HepG2 (cell line): ENCODE measurements around the gene AMZ1. TPM values are rescaled to one million over a fixed set of nuclear protein-coding genes. Genes with fewer than 3 reads are reported as not detected.

Experiments
- ATAC-seq: fragments of 200-7000 bp; cut with Tn5 transposase; 3 replicates; pipeline ENCODE4 v1.9.1; 2020; ENCODE audit warnings: mild to moderate bottlenecking, moderate library complexity
- BruUV-seq: library from RNA; stranded (reverse); fragments of 400-500 nt; replicated peaks from 2 replicates; lab custom pipeline; 2021; lab: Mats Ljungman, UMichigan
- CTCF ChIA-PET: fragments of 300-600 bp; formaldehyde crosslinking; extraction: SDS; loops from one replicate; lab custom pipeline; 2021; ENCODE audit warnings: low total read pairs, inconsistent platforms, low intra/inter-chr PET ratio; lab: Yijun Ruan, JAX
- POLR2A ChIA-PET: fragments of 350-600 bp; sonication (Branson Sonifier 250); formaldehyde crosslinking; loops from one replicate; lab custom pipeline; 2020; ENCODE audit warnings: antibody characterized with exemption, inconsistent platforms; lab: Yijun Ruan, JAX
- DNase-seq: peaks from one replicate; pipeline ENCODE4 v3.0.0-alpha.2; 2015; ENCODE audit warnings: low spot score
- FAIRE-seq: peaks from 3 replicates; lab custom pipeline; 2011; peaks lifted over from hg19 to GRCh38; lab: Jason Lieb, UNC
- H2AFZ ChIP-seq: one replicate; pipeline ENCODE4 v1.6.1; 2011; ENCODE audit warnings: low read length, inconsistent platforms
- H3K27ac ChIP-seq: fragments of 300-600 bp; 3 replicates; pipeline ENCODE4 v1.8.0; 2011; ENCODE audit warnings: mixed run types, mild to moderate bottlenecking, mixed read lengths, low read length, inconsistent platforms; ENCODE audit not compliant: insufficient read depth; ENCODE audit errors: extremely low read length
- H3K27me3 ChIP-seq, 2 experiments: fragments of 200-600 bp in 1 of 2; 2 replicates in 1 of 2; 3 replicates in 1 of 2; pipeline versions ENCODE4 v1.6.0 to v1.8.0; 2011; ENCODE audit warnings: low read length in 2 of 2, mild to moderate bottlenecking in 2 of 2, moderate library complexity in 2 of 2, inconsistent platforms in 1 of 2; ENCODE audit not compliant: insufficient read depth in 2 of 2, control insufficient read depth in 1 of 2
- H3K36me3 ChIP-seq, 2 experiments: fragments of 200-600 bp in 1 of 2; replicated peaks in 1 of 2; 2 replicates in 1 of 2; 3 replicates in 1 of 2; pipeline versions ENCODE4 v1.5.1 to v1.8.0; 2011; ENCODE audit warnings: low read length in 2 of 2, inconsistent platforms in 1 of 2; ENCODE audit not compliant: insufficient read depth in 2 of 2, control insufficient read depth in 1 of 2
- H3K4me1 ChIP-seq: 2 replicates; pipeline ENCODE4 v1.5.1; 2012; ENCODE audit warnings: low read length, inconsistent platforms; ENCODE audit not compliant: insufficient read depth
- H3K4me2 ChIP-seq: 2 replicates; pipeline ENCODE4 v1.6.0; 2011; ENCODE audit warnings: low read depth, low read length, inconsistent platforms
- H3K4me3 ChIP-seq, 3 experiments: fragments of 200-600 bp in 1 of 3; sonication (generic), shearing (Covaris generic) in 1 of 3; replicated peaks in 1 of 3; 2 replicates each; pipeline ENCODE4 v1.5.1; 2011 to 2016; ENCODE audit warnings: low read length in 3 of 3, inconsistent platforms in 2 of 3, low read depth in 2 of 3, mild to moderate bottlenecking in 2 of 3, control low read depth in 1 of 3, mixed read lengths in 1 of 3; ENCODE audit not compliant: insufficient read depth in 1 of 3
- H3K79me2 ChIP-seq: one replicate; pipeline ENCODE4 v1.6.1; 2011; ENCODE audit warnings: low read length, inconsistent platforms; ENCODE audit not compliant: insufficient read depth
- H3K9ac ChIP-seq: 2 replicates; pipeline ENCODE4 v1.6.0; 2011; ENCODE audit warnings: mild to moderate bottlenecking, low read depth, low read length, inconsistent platforms; ENCODE audit not compliant: insufficient read depth
- H3K9me3 ChIP-seq: 2 replicates; pipeline ENCODE4 v1.5.1; 2012; ENCODE audit warnings: mild to moderate bottlenecking, low read length
- H4K20me1 ChIP-seq: 2 replicates; pipeline ENCODE4 v1.6.0; 2011; ENCODE audit warnings: inconsistent platforms, mild to moderate bottlenecking, low read length, moderate library complexity; ENCODE audit not compliant: insufficient read depth
- ETV5 ChIP-seq: IDR thresholded peaks from 2 replicates; pipeline ENCODE4 v1.6.1; 2018; ENCODE audit warnings: missing biosample characterization, missing genetic modification reagents, inconsistent platforms, borderline replicate concordance
- JUN ChIP-seq: sonication (generic); formaldehyde crosslinking; IDR thresholded peaks from 2 replicates; pipeline ENCODE4 v1.4.0; 2020; ENCODE audit warnings: mild to moderate bottlenecking, missing genetic modification reagents
- LBX2 ChIP-seq: sonication (generic); formaldehyde crosslinking; IDR thresholded peaks from 2 replicates; pipeline ENCODE4 v1.5.0; 2020; ENCODE audit warnings: missing genetic modification reagents, mild to moderate bottlenecking, borderline replicate concordance
- PAWR ChIP-seq: sonication (generic); formaldehyde crosslinking; IDR thresholded peaks from 2 replicates; pipeline ENCODE4 v1.4.0; 2020; ENCODE audit warnings: missing genetic modification reagents, mild to moderate bottlenecking, borderline replicate concordance
- RNF2 ChIP-seq: fragments of 450-650 bp; conservative IDR thresholded peaks from 2 replicates; pipeline ENCODE4 v1.6.1; 2016; ENCODE audit warnings: low read depth
- SNAPC2 ChIP-seq: sonication (generic); formaldehyde crosslinking; IDR thresholded peaks from 2 replicates; pipeline ENCODE4 v1.8.1; 2022; ENCODE audit warnings: mild to moderate bottlenecking, missing genetic modification reagents
- SOX13 ChIP-seq, 3 experiments: fragments of 450-650 bp in 1 of 3; sonication (generic) in 1 of 3; formaldehyde crosslinking in 1 of 3; IDR thresholded peaks in 2 of 3; conservative IDR thresholded peaks in 1 of 3; 2 replicates each; pipeline versions ENCODE4 v1.5.0 to v1.6.1; 2016 to 2020; ENCODE audit warnings: antibody characterized with exemption in 1 of 3, mild to moderate bottlenecking in 1 of 3, missing compliant biosample characterization in 1 of 3, missing genetic modification reagents in 1 of 3, moderate library complexity in 1 of 3
- ZBTB34 ChIP-seq: sonication (generic); formaldehyde crosslinking; IDR thresholded peaks from 2 replicates; pipeline ENCODE4 v1.8.0; 2022; ENCODE audit warnings: mild to moderate bottlenecking, missing genetic modification reagents
- ZNF180 ChIP-seq: sonication (generic); formaldehyde crosslinking; IDR thresholded peaks from 2 replicates; pipeline ENCODE4 v1.4.0; 2020; ENCODE audit warnings: low read depth, missing genetic modification reagents, borderline replicate concordance
- ZNF263 ChIP-seq: sonication (generic); formaldehyde crosslinking; IDR thresholded peaks from 2 replicates; pipeline ENCODE4 v1.4.0; 2020; ENCODE audit warnings: missing genetic modification reagents
- ZNF432 ChIP-seq: sonication (generic); formaldehyde crosslinking; IDR thresholded peaks from 2 replicates; pipeline ENCODE4 v1.5.0; 2020; ENCODE audit warnings: missing genetic modification reagents, mild to moderate bottlenecking, borderline replicate concordance
- ZNF468 ChIP-seq: sonication (generic); formaldehyde crosslinking; IDR thresholded peaks from 2 replicates; pipeline ENCODE4 v1.8.0; 2022; ENCODE audit warnings: mild to moderate bottlenecking, moderate library complexity, missing genetic modification reagents
- ZNF781 ChIP-seq: sonication (generic); formaldehyde crosslinking; IDR thresholded peaks from 2 replicates; pipeline ENCODE4 v1.5.1; 2020; ENCODE audit warnings: borderline replicate concordance, mild to moderate bottlenecking, missing genetic modification reagents; ENCODE audit errors: not compliant biosample characterization
- ZNF792 ChIP-seq: IDR thresholded peaks from 2 replicates; pipeline ENCODE4 v1.6.1; 2016
- WGBS: methylation state at CpG from one replicate; pipeline ENCODE4 v1.1.6; 2017; ENCODE audit warnings: low lambda C conversion rate; 5-methylcytosine and 5-hydroxymethylcytosine counted together
- in situ Hi-C: cut with HindIII; loops from 2 replicates; pipeline ENCODE4 v1.10.0; 2017; ENCODE audit warnings: low pct_unique_long_range_greater_than_20kb; ENCODE audit not compliant: extremely low pct_ligation_motif_present
- intact Hi-C: fragments of 100-400 bp; cut with micrococcal nuclease; formaldehyde crosslinking; loops from one replicate; pipeline ENCODE4 v1.10.0; 2022; ENCODE audit not compliant: unreplicated experiment
- polyA plus RNA-seq, 8 experiments: library from polyadenylated mRNA; depleted of rRNA in 3 of 8; stranded (reverse) in 7 of 8; unstranded in 1 of 8; fragments of >200 nt; fragmentation: Illumina TruSeq in 4 of 8; extraction: Trizol in 4 of 8; gene quantifications; 2 replicates each; pipeline versions ENCODE4 v1.2.1 to v1.2.3, GENCODE V29; 2011 to 2016; ENCODE audit warnings: low read depth in 4 of 8, missing spikeins in 1 of 8, mixed read lengths in 1 of 8; ENCODE audit not compliant: insufficient read depth in 1 of 8
- total RNA-seq, 5 experiments: library from RNA; depleted of rRNA; stranded (reverse); fragments of >200 nt; fragmentation: Illumina TruSeq; extraction: Trizol; gene quantifications; 2 replicates each; pipeline ENCODE4 v1.2.3, GENCODE V29; 2016; ENCODE audit warnings: low read depth in 1 of 5
- TF ChIP-seq, protein P1 (sequence below): IDR thresholded peaks from 2 replicates; pipeline ENCODE4 v1.4.0; 2020; ENCODE audit warnings: mild to moderate bottlenecking, missing genetic modification reagents

The AMZ1 gene
- total and polyA plus RNA-seq, 2 of the 13 experiments (the other 11 are each of a cell fraction or from before 2014, with no cell fraction given): 0.03 TPM; not detected in 1

DNA sequence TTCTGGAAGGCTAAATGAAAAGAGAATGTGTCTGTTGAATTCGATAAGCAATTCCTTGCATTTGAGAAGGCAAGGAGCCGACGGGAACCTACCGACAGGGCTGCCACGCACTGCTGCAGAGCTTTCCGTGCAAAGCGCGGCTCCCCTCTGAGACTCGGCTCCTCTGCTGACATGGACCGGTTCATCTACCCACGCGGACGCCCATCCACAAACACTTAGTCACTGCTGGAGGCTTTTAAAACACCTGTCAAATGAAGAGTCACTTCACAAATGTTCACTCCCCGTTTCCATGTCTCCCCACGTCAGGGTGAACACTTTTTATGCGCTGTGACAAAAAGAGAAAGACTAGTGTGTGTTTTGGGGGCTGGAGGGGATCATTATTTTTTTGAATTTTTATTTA lies 32.0 kb downstream of the AMZ1 start:
- Histone ChIP-seq H3K79me2 (no peaks in the 10 kb centered on the region), H3K4me1 (no peaks in the 10 kb centered on the region), H3K9me3 (no peaks in the 10 kb centered on the region), H4K20me1 (no peaks in the 10 kb centered on the region), H3K36me3 (peaks cover 6 to 21% of the 10 kb centered on the region in 2 experiments; a peak in 3 of 5 replicates), H3K27ac (no peak overlapping the region), H3K4me3 (no peak overlapping the region), H2AFZ (no peak overlapping the region), H3K27me3 (no peaks in the 10 kb centered on the region), H3K4me2 (no peak overlapping the region), H3K9ac (no peak overlapping the region)
- in situ Hi-C loops: no loop called here
- intact Hi-C loops: no loop called here
- no peak for FAIRE-seq
- no TSS peak for BruUV-seq
- 94% methylated on average over 16 of the region's 16 CpGs for WGBS
- ChIA-PET POLR2A (no interaction called here), CTCF (no interaction called here)
- no peak for ATAC-seq
- no peak for TF ChIP-seq ZNF468 (CRISPR knock-in tag)
- TF ChIP-seq JUN (CRISPR knock-in tag): no peak
- no peak for TF ChIP-seq ETV5 (CRISPR knock-in tag)
- no peak for TF ChIP-seq ZBTB34 (CRISPR knock-in tag)
- no peak for TF ChIP-seq ZNF432 (CRISPR knock-in tag)
- no peak for TF ChIP-seq ZNF180 (CRISPR knock-in tag)
- no peak for TF ChIP-seq RNF2
- no peak for TF ChIP-seq SOX13 (IDR thresholded peaks at IDR 0.05)
- TF ChIP-seq SOX13 (CRISPR knock-in tag; conservative IDR thresholded peaks at IDR 0.05 in 1 of 2, IDR thresholded peaks at IDR 0.05 in 1 of 2): no peak
- no peak for TF ChIP-seq ZNF781
- TF ChIP-seq, protein P1, sequence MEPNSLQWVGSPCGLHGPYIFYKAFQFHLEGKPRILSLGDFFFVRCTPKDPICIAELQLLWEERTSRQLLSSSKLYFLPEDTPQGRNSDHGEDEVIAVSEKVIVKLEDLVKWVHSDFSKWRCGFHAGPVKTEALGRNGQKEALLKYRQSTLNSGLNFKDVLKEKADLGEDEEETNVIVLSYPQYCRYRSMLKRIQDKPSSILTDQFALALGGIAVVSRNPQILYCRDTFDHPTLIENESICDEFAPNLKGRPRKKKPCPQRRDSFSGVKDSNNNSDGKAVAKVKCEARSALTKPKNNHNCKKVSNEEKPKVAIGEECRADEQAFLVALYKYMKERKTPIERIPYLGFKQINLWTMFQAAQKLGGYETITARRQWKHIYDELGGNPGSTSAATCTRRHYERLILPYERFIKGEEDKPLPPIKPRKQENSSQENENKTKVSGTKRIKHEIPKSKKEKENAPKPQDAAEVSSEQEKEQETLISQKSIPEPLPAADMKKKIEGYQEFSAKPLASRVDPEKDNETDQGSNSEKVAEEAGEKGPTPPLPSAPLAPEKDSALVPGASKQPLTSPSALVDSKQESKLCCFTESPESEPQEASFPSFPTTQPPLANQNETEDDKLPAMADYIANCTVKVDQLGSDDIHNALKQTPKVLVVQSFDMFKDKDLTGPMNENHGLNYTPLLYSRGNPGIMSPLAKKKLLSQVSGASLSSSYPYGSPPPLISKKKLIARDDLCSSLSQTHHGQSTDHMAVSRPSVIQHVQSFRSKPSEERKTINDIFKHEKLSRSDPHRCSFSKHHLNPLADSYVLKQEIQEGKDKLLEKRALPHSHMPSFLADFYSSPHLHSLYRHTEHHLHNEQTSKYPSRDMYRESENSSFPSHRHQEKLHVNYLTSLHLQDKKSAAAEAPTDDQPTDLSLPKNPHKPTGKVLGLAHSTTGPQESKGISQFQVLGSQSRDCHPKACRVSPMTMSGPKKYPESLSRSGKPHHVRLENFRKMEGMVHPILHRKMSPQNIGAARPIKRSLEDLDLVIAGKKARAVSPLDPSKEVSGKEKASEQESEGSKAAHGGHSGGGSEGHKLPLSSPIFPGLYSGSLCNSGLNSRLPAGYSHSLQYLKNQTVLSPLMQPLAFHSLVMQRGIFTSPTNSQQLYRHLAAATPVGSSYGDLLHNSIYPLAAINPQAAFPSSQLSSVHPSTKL: no peak
- no peak for TF ChIP-seq PAWR (CRISPR knock-in tag)
- no peak for TF ChIP-seq LBX2 (CRISPR knock-in tag)
- TF ChIP-seq ZNF792 (CRISPR knock-in tag): no peak
- TF ChIP-seq SNAPC2 (CRISPR knock-in tag): no peak
- no peak for TF ChIP-seq ZNF263
- DNase-seq: no peak
